ENCODE results near the gene REG4.

Gene REG4

GRCh38 chr1:119815361-119815760 lies 4.1 kb upstream of the REG4 start (continued):
- TF ChIP-seq, protein P1, sequence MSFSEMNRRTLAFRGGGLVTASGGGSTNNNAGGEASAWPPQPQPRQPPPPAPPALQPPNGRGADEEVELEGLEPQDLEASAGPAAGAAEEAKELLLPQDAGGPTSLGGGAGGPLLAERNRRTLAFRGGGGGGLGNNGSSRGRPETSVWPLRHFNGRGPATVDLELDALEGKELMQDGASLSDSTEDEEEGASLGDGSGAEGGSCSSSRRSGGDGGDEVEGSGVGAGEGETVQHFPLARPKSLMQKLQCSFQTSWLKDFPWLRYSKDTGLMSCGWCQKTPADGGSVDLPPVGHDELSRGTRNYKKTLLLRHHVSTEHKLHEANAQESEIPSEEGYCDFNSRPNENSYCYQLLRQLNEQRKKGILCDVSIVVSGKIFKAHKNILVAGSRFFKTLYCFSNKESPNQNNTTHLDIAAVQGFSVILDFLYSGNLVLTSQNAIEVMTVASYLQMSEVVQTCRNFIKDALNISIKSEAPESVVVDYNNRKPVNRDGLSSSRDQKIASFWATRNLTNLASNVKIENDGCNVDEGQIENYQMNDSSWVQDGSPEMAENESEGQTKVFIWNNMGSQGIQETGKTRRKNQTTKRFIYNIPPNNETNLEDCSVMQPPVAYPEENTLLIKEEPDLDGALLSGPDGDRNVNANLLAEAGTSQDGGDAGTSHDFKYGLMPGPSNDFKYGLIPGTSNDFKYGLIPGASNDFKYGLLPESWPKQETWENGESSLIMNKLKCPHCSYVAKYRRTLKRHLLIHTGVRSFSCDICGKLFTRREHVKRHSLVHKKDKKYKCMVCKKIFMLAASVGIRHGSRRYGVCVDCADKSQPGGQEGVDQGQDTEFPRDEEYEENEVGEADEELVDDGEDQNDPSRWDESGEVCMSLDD (tag by site-specific recombination; IDR thresholded peaks at IDR 0.05): no peak

GRCh38 chr1:119814288-119814687 lies 3.0 kb upstream of the REG4 start:
- POLR2A ChIA-PET: no interaction called here
- H3K27ac ChIP-seq (ENCODE audit: extremely low read depth, low read depth, low read length): no peak overlapping the region
- H3K4me1 ChIP-seq (ENCODE audit: control insufficient read depth, insufficient read depth, low read length): no peaks in the 10 kb centered on the region
- H3K36me3 ChIP-seq (ENCODE audit: control insufficient read depth in 2 of 2, insufficient read depth in 1 of 2, low read length in 2 of 2): no peaks in the 10 kb centered on the region
- TF ChIP-seq ZNF133 (tag by site-specific recombination; IDR thresholded peaks at IDR 0.05): no peak
- TF ChIP-seq ZNF555 (tag by site-specific recombination; conservative IDR thresholded peaks at IDR 0.05): no peak
- TF ChIP-seq, protein P1 (tag by site-specific recombination; IDR thresholded peaks at IDR 0.05): no peak
- TF ChIP-seq ZNF146 (tag by site-specific recombination; IDR thresholded peaks at IDR 0.05): no peak
- no peak for TF ChIP-seq ZNF404 (tag by site-specific recombination; IDR thresholded peaks at IDR 0.05)
- no peak for TF ChIP-seq YY2 (tag by site-specific recombination; IDR thresholded peaks at IDR 0.05)
- no peak for TF ChIP-seq ZNF10 (tag by site-specific recombination; IDR thresholded peaks at IDR 0.05)
- TF ChIP-seq ZNF302 (tag by site-specific recombination; IDR thresholded peaks at IDR 0.05; ENCODE audit: low read depth): no peak
- TF ChIP-seq, protein P2, sequence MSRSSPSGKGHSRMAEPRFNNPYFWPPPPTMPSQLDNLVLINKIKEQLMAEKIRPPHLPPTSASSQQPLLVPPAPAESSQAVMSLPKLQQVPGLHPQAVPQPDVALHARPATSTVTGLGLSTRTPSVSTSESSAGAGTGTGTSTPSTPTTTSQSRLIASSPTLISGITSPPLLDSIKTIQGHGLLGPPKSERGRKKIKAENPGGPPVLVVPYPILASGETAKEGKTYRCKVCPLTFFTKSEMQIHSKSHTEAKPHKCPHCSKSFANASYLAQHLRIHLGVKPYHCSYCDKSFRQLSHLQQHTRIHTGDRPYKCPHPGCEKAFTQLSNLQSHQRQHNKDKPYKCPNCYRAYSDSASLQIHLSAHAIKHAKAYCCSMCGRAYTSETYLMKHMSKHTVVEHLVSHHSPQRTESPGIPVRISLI (tag by site-specific recombination; IDR thresholded peaks at IDR 0.05): no peak
- no peak for TF ChIP-seq SETDB1 (IDR thresholded peaks at IDR 0.05; ENCODE audit: insufficient read length, low read length)
- no peak for TF ChIP-seq ZNF664 (tag by site-specific recombination; IDR thresholded peaks at IDR 0.05)
- no peak for TF ChIP-seq TRIM28 (IDR thresholded peaks at IDR 0.05; ENCODE audit: borderline replicate concordance, low read length)
- no peak for TF ChIP-seq ZNF76 (tag by site-specific recombination; IDR thresholded peaks at IDR 0.05; ENCODE audit: borderline replicate concordance, low read depth)
- no peak for TF ChIP-seq GFI1B (tag by site-specific recombination; IDR thresholded peaks at IDR 0.05)
- TF ChIP-seq PRDM6 (tag by site-specific recombination; IDR thresholded peaks at IDR 0.05): no peak
- TF ChIP-seq, protein P3, sequence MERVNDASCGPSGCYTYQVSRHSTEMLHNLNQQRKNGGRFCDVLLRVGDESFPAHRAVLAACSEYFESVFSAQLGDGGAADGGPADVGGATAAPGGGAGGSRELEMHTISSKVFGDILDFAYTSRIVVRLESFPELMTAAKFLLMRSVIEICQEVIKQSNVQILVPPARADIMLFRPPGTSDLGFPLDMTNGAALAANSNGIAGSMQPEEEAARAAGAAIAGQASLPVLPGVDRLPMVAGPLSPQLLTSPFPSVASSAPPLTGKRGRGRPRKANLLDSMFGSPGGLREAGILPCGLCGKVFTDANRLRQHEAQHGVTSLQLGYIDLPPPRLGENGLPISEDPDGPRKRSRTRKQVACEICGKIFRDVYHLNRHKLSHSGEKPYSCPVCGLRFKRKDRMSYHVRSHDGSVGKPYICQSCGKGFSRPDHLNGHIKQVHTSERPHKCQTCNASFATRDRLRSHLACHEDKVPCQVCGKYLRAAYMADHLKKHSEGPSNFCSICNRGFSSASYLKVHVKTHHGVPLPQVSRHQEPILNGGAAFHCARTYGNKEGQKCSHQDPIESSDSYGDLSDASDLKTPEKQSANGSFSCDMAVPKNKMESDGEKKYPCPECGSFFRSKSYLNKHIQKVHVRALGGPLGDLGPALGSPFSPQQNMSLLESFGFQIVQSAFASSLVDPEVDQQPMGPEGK (tag by site-specific recombination; IDR thresholded peaks at IDR 0.05): no peak
- no peak for TF ChIP-seq MEIS1 (CRISPR knock-in tag; IDR thresholded peaks at IDR 0.05; ENCODE audit: borderline replicate concordance)
- TF ChIP-seq ZNF488 (tag by site-specific recombination; IDR thresholded peaks at IDR 0.05): no peak
- CTCF ChIA-PET: interaction anchor here (1.6 kb wide), 1 partner anchor 138 kb away, joined by 8 read pairs; no protein-coding TSS in a partner anchor
- no peak overlapping the region for H3K4me3 ChIP-seq (ENCODE audit: low read depth, low read length)
- no peaks in the 10 kb centered on the region for H3K9me3 ChIP-seq (ENCODE audit: control insufficient read depth, insufficient read depth, low read depth, low read length)

All from HEK293 (cell line).